Hematopoietic multipotent progenitor cell treated with erythropoietin and hydrocortisone succinate and interleukin-3 and kit ligand, for 8 days (in vitro differentiated cells): ENCODE measurements around the gene RIPK4.
"Not testable (repeated sequence)": the region's sequence is repeated elsewhere in the genome, so short reads cannot be mapped to it uniquely, and the experiment has no call there.

Source experiments
- DNase-seq: peaks from one replicate; pipeline ENCODE4 v3.0.0-alpha.2; 2015

The RIPK4 gene

GRCh38 chr21:41794600-41794999 lies 27.7 kb upstream of the RIPK4 start:
- no peak for DNase-seq

GRCh38 chr21:41792711-41793110 lies 25.9 kb upstream of the RIPK4 start:
- DNase-seq: no peak

- DNase-seq: no peak
Observed at GRCh38 chr21:41786509-41786987, 19.7 kb upstream of the RIPK4 start.

- not testable (repeated sequence) for DNase-seq
Observed at GRCh38 chr21:41785262-41785661, 18.4 kb upstream of the RIPK4 start.

GRCh38 chr21:41784456-41785102 lies 17.7 kb upstream of the RIPK4 start:
- no peak for DNase-seq

- peak; percentile 94 for DNase-seq
Observed at GRCh38 chr21:41783476-41784180, 16.8 kb upstream of the RIPK4 start.

- DNase-seq: no peak
Observed at GRCh38 chr21:41781050-41781410, 14.2 kb upstream of the RIPK4 start.

GRCh38 chr21:41780337-41781049 lies 13.6 kb upstream of the RIPK4 start:
- DNase-seq: no peak

DNA sequence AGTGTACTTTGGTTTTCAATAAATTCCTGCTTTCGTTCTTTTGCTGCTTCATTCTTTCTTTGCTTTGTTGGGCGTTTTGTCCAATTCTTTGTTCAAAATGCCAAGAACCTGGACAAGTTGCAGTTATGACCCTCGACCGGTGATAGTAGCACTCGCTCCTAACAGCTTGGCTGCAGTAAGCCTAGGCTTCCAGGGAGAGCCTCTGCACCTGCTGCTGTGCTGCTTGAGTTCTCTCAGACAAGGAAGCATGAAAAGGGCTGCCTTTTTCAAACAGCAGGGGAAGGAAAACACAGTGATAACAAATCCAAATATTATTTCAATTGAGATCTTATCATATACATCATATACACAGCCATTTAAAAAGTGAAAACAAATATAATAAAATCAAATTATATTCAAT lies 12.8 kb upstream of the RIPK4 start:
- no peak for DNase-seq

- no peak for DNase-seq
Observed at GRCh38 chr21:41778930-41779600, 12.2 kb upstream of the RIPK4 start.

DNA sequence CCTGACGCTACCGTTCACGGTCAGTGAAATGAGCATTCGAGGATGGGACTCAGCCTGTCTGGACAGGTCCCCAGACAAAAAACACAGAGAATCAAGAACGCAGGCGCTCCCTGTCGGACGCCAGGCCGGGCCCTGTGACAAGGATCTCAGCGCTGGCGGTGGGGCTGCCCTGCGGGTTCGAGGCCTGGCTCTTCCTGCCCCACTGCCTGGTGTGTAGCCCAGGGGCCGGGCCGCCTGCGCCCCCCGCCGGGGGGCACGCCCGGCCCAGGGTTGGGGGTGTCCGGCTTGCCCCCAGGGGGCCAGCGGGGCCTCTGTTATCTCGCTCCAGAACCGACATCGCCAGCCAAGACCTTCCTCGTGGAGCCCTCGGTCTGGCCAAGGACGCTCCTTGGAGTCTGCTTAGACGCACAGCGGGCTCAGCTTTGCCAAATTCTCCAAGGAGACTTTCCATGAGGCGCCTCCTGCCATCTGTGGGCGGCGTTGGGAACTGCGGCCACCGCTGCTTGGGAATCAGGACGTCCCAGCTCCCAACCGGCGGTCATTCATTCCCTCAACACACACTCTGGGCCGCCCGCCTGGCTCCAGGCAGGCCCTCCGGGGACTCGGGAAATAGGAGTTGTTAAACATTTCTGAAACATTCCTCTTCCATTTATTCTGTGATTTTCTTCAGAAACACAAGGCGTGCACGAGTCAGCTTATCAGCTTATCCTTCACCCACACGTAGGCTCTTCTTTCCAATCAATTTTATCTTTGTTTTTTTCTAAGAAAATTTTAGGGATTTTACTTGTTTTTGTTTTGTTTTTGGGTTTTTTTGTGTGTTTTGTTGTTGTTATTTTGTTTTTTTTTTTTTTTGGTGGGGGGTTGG lies 11.3 kb upstream of the RIPK4 start:
- DNase-seq: peak; percentile 37

GRCh38 chr21:41776778-41777177 lies 9.9 kb upstream of the RIPK4 start:
- no peak for DNase-seq

DNA sequence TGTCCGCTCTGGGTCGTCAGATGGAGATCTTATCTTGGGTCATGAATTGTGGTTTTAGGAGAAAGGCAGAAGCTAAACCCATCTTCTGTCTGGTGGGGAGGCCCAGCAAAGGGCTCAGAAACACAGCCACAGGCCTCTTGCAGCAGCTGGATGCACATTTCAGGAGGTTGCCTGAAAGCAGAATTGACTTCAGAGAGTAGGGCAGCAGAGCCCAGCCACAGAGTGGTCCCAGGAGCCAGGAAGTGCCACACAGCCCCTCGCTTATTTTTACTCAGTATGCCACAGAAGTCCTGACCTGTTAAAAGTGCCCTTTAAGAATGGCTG lies 8.3 kb upstream of the RIPK4 start:
- DNase-seq: no peak

DNA sequence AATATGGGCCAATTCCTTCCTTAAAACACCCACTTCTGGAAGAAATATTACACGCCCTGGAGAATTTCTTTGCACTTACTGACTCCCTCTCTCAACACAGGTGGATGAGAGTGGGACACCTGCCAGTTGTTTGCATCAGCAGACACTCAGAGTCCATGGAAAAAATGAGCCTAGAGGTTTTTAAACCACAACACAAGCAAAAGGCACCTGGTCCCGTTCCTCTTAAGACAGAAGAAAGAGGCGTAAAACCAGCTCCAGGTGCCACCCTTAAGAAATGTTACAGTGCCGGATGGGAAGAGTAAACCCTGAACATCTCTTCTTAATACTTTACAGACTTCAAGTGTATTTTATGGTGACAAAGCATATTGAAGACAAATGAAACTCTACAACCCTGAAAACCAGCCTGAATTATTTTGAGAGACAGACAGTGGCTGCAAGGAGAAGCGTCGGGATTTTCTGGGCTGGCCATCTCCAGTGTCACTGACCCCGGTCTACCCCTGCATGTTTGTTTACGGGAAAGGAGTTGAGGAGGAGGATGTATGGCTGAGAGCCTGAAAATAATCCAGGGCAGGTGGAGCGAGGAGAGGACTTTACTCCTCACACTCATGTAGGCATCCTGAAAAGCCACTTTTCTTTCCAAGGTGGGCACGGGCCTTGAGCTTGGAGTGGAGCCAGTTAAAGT lies 7.8 kb upstream of the RIPK4 start:
- DNase-seq: no peak

GRCh38 chr21:41772351-41773080 lies 5.7 kb upstream of the RIPK4 start:
- no peak for DNase-seq

DNA sequence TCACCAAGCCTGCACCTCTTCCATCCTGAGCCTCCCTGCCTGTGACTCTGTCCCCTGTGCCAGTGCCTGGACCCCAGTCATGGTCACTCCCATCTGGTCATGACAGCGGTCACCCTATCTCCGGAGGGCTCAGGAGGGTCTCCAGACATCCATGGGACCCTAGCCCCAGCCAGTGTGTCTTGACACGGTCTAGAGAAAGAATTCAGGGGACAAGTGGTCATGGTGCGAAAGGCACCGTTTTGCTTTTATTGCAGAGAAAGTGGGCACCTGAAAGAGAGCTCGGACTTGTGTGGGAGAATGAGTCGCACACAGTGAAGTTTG lies 4.7 kb upstream of the RIPK4 start:
- DNase-seq: no peak

DNA sequence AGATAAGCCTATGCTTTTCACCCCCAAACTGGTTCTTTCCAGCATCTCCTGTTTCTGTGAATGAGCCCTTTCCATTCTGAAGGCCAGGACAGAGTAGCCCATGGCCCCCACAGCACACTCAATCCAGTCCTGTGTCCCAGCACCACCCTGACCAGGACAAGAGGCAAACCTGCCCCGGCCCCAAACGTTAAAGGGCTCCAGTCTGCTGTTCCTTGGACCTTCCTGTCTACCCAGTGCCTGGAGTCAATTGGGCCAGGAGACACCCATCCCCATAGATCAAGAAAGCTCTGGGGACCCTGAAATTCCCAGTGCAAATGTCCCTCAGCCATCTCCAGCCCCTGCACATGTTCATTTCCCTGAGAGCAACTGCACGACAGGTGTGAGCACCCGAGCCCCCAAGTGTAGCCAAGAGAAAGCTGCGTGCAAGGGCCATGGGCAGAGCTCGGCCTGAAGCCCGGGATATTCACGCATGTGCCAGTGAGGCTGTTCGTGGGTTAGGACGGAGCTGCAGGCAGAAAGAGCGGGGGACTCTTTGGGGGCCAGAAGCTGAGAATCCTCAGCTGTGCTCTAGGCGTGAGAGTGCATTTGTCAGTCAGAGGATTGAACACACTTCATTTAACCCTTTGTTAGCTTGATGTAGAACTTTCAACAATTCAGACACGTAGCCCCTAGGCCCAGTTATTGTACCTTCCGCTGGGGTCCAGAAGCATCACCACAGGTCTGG lies 4.2 kb upstream of the RIPK4 start:
- DNase-seq: no peak

DNA sequence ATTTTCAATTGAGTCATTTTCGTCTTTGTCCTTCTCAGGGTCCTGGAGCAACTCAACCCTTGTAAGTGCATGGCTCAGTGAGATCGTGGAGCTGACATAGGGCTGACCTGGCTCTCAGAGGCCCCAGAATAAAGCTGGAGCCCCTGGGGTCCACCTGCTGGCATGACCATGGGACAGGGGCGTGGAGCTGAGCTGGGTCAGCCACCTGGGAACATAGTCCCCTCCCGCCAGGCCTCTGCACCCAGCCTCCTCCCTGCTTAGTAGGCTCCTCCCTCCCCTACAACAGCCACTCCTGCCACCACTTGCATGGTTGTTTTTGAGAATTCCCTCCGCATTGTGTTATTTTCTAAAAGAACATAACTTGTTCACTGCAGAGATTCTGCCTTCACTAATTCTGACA lies 3.1 kb upstream of the RIPK4 start:
- DNase-seq: no peak

GRCh38 chr21:41769521-41769920 lies 2.7 kb upstream of the RIPK4 start:
- no peak for DNase-seq

GRCh38 chr21:41769111-41769510 lies 2.3 kb upstream of the RIPK4 start:
- no peak for DNase-seq
